ENCODE data around the gene P2RX4.

P2RX4 gene

DNA sequence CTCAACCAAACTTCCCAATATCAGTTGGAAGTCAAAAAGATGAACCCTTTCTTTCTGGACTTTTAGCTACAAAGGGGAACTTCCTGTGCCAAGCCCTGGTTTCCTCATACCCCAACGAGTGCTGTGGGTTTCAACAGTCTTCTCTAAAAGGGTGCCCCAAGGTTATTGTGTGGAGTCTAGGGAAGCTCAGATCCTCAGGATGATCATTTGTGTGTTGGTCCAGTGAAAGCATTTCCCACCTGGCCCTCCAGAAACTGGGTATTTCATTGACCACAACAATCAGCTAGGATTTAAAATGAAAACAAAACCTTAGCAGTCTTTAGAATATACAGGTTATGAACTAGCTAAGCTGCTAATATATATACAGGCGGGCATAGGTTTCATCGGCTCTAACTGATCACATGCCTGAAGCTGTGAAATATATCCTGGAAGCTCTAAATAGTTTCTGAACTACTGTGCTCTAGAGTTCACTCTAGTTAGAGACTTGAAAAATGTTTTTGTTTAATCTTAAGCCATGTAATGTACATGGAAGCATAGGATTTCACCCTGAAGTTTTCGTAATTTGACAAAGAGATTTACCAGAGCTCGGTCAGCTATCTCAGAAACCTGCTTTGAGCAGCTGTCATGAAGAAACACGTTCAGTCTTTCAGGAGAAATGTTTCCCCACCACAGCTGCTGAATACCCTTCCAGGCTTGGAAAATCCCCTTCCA, 29.6 kb downstream of the P2RX4 start:
- FAIRE-seq = no peak
- DNase-seq (ENCODE audit: insufficient read length) = no peak
- TF ChIP-seq POLR2A (IDR thresholded peaks at IDR 0.05; ENCODE audit: low read depth, low read length) (no peak), TAF1 (IDR thresholded peaks at IDR 0.05; ENCODE audit: borderline replicate concordance, low read depth, low read length) (no peak), POLR2AphosphoS5 (IDR thresholded peaks at IDR 0.05; ENCODE audit: low read depth, low read length) (no peak)

DNA sequence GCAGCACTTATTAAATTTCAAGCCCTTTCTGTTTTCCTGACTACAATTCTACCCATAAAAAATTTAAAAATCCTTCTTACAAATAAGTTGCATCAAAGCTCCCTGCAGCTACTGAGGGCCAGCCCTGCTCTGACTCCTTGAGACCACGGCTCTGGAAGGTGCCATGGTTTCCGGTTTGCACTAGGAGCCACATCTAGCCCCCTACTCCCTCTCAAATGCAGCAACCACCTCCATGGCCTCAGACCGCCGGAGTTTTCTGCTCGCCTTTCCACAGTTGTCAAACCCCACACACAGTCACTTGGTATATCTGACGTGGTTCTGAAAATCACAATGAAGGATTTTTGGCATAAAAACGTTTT, 30.1 kb downstream of the P2RX4 start:
- no peak for FAIRE-seq
- TF ChIP-seq TAF1 (IDR thresholded peaks at IDR 0.05; ENCODE audit: borderline replicate concordance, low read depth, low read length) (no peak), POLR2A (IDR thresholded peaks at IDR 0.05; ENCODE audit: low read depth, low read length) (no peak)

GRCh38 chr12:121240484-121241101, 30.7 kb downstream of the P2RX4 start:
- FAIRE-seq (no peak), DNase-seq (ENCODE audit: insufficient read length) (no peak)
- TF ChIP-seq POLR2A (IDR thresholded peaks at IDR 0.05; ENCODE audit: low read depth, low read length) = no peak
- TF ChIP-seq POLR2AphosphoS5 (IDR thresholded peaks at IDR 0.05; ENCODE audit: low read depth, low read length) = no peak
- TF ChIP-seq TAF1 (IDR thresholded peaks at IDR 0.05; ENCODE audit: borderline replicate concordance, low read depth, low read length) = no peak

More for the DNA sequence above, 30.1 kb downstream of the P2RX4 start:
- no peak for DNase-seq (ENCODE audit: insufficient read length)

DNA sequence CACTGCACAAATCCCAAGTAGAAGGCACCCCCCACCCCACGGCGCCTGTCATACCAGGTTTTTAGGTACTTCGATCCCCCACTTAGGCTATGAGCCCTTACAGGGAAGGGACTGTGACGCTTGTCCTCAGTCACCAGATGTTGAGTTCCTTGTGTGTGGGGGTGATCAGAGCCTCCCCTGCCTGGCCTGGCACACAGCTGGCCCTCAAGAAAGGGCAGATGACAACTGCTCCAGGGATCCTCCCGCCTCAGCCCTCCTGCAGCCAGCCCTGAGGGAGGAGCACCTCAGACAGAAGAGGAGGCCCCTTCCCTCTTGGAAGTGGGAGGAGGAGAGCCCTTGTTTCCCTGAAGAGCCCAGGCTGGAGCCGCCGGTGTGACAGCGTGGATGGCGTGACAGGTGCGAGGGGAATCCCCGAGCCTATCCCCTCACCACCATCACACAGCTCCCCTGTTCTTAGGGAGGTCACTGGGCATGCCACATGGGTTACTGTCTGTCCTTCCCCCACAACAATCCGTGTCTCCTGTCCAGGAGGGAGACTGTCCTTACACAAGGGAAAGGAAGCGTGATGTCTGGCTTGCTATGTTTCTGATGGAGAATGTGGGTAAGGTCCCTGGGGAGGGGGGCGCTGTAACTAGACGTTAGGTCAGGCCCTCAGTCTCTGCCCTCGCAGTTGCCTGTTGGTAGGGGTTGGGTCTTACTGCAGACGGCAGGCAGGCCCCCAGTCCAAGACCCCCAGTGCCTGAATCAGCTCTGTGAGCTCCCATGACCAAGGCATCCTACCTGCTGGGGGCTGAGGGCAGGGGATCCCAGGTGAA, 31.4 kb downstream of the P2RX4 start:
- peak; percentile 71 for FAIRE-seq
- no peak for DNase-seq (ENCODE audit: insufficient read length)
- no peak for TF ChIP-seq POLR2A (IDR thresholded peaks at IDR 0.05; ENCODE audit: low read depth, low read length)
- 0 out of 2 replicates have a peak, but pooled peaks have one; percentile 37 for TF ChIP-seq POLR2AphosphoS5 (IDR thresholded peaks at IDR 0.05; ENCODE audit: low read depth, low read length)

GRCh38 chr12:121245031-121245430, 35.1 kb downstream of the P2RX4 start:
- FAIRE-seq = no peak
- TF ChIP-seq POLR2AphosphoS5 (IDR thresholded peaks at IDR 0.05; ENCODE audit: low read depth, low read length) = no peak
- TF ChIP-seq POLR2A (IDR thresholded peaks at IDR 0.05; ENCODE audit: low read depth, low read length) = no peak
- no peak for TF ChIP-seq TAF1 (IDR thresholded peaks at IDR 0.05; ENCODE audit: borderline replicate concordance, low read depth, low read length)
- DNase-seq (ENCODE audit: insufficient read length) = no peak

DNA sequence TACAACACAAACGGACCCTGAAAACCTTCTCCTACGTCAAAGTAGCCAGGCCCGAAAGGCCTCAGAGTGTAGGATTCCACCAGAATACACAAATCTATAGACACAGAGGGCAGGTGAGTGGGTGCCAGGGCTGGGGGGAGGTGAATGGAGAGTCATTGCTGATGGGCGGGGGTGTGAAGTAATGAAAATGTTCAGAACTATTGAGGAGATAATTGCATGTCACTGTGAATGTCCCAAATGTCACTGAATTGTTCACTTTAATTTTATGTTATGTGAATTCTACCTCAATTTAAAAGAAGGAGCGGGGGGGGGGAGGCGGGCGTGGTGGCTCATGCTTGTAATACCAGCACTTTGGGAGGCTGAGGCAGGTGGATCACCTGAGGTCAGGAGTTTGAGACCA, 36.0 kb downstream of the P2RX4 start:
- no peak for FAIRE-seq

GRCh38 chr12:121246893-121247557, 37.1 kb downstream of the P2RX4 start:
- no peak for FAIRE-seq
- TF ChIP-seq POLR2A (IDR thresholded peaks at IDR 0.05; ENCODE audit: low read depth, low read length) = no peak
- TF ChIP-seq POLR2AphosphoS5 (IDR thresholded peaks at IDR 0.05; ENCODE audit: low read depth, low read length) = no peak
- TF ChIP-seq TAF1 (IDR thresholded peaks at IDR 0.05; ENCODE audit: borderline replicate concordance, low read depth, low read length) = no peak
- DNase-seq (ENCODE audit: insufficient read length) = no peak

More for the DNA sequence above, 36.0 kb downstream of the P2RX4 start:
- no peak for TF ChIP-seq POLR2A (IDR thresholded peaks at IDR 0.05; ENCODE audit: low read depth, low read length)
- no peak for TF ChIP-seq TAF1 (IDR thresholded peaks at IDR 0.05; ENCODE audit: borderline replicate concordance, low read depth, low read length)
- TF ChIP-seq POLR2AphosphoS5 (IDR thresholded peaks at IDR 0.05; ENCODE audit: low read depth, low read length) = no peak
- DNase-seq (ENCODE audit: insufficient read length) = no peak

GRCh38 chr12:121248622-121249021, 38.7 kb downstream of the P2RX4 start:
- TF ChIP-seq POLR2AphosphoS5 (IDR thresholded peaks at IDR 0.05; ENCODE audit: low read depth, low read length) (no peak), TAF1 (IDR thresholded peaks at IDR 0.05; ENCODE audit: borderline replicate concordance, low read depth, low read length) (no peak), POLR2A (IDR thresholded peaks at IDR 0.05; ENCODE audit: low read depth, low read length) (no peak; the same call in 1 of the 2 replicates)
- DNase-seq (ENCODE audit: insufficient read length) (peak; percentile 71), FAIRE-seq (peak; percentile 97)

DNA sequence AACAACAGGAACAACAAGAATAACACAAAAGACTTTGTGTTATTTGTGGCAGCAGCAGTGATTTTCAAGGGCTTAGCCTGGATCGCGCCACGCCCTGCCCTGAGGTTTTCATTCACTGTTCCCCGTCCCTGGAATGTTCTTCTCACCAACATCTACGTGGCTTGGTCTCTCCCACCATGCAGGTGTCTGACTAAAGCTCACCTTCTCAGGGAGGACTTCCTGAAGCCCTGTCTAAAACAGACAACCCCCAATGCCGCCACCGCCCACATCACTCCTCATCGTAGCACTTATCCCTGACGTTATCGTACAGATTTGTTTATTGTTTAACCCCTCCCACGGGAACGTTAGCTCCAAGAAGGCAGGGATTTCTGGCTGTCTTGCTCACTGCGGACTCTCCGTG, 40.4 kb downstream of the P2RX4 start:
- FAIRE-seq = no peak
- no peak for TF ChIP-seq POLR2A (IDR thresholded peaks at IDR 0.05; ENCODE audit: low read depth, low read length)
- no peak for TF ChIP-seq TAF1 (IDR thresholded peaks at IDR 0.05; ENCODE audit: borderline replicate concordance, low read depth, low read length)
- TF ChIP-seq POLR2AphosphoS5 (IDR thresholded peaks at IDR 0.05; ENCODE audit: low read depth, low read length) = no peak
- DNase-seq (ENCODE audit: insufficient read length) = no peak

- TF ChIP-seq POLR2AphosphoS5 (IDR thresholded peaks at IDR 0.05; ENCODE audit: low read depth, low read length) (no peak), TAF1 (IDR thresholded peaks at IDR 0.05; ENCODE audit: borderline replicate concordance, low read depth, low read length) (no peak), POLR2A (IDR thresholded peaks at IDR 0.05; ENCODE audit: low read depth, low read length) (no peak)
- no peak for FAIRE-seq
- DNase-seq (ENCODE audit: insufficient read length) = no peak
Observed at GRCh38 chr12:121251838-121252237, 41.9 kb downstream of the P2RX4 start.

- no peak for DNase-seq (ENCODE audit: insufficient read length)
- TF ChIP-seq POLR2AphosphoS5 (IDR thresholded peaks at IDR 0.05; ENCODE audit: low read depth, low read length) (0 out of 2 replicates have a peak, but pooled peaks have one; percentile 8), POLR2A (IDR thresholded peaks at IDR 0.05; ENCODE audit: low read depth, low read length) (no peak), TAF1 (IDR thresholded peaks at IDR 0.05; ENCODE audit: borderline replicate concordance, low read depth, low read length) (no peak)
- no peak for FAIRE-seq
Observed at GRCh38 chr12:121252712-121253345, 42.9 kb downstream of the P2RX4 start.
